ENCODE measurements around the gene SPOP.
A peak's percentile ranks its signal among the peaks of the same experiment; 100 is the strongest.

GRCh38 chr17:49567871-49568694, 109.8 kb downstream of the SPOP start:
- peak; percentile 97 to 100 (median 98) for TF ChIP-seq CTCF (IDR thresholded peaks at IDR 0.05)
- no peak for TF ChIP-seq POLR2A (IDR thresholded peaks at IDR 0.05)
